GM11168 (cell line): ENCODE data around the gene WDTC1.
"Not testable (repeated sequence)": the region's sequence is repeated elsewhere in the genome, so short reads cannot be mapped to it uniquely, and the experiment has no call there.

ENCODE experiments used
- in situ Hi-C: fragments of 300-500 bp; cut with MboI; formaldehyde crosslinking; loops from one replicate; pipeline ENCODE4 v1.12.0; 2022; ENCODE audit warnings: low sequenced_read_pairs; ENCODE audit not compliant: unreplicated experiment

Gene WDTC1, protein sequence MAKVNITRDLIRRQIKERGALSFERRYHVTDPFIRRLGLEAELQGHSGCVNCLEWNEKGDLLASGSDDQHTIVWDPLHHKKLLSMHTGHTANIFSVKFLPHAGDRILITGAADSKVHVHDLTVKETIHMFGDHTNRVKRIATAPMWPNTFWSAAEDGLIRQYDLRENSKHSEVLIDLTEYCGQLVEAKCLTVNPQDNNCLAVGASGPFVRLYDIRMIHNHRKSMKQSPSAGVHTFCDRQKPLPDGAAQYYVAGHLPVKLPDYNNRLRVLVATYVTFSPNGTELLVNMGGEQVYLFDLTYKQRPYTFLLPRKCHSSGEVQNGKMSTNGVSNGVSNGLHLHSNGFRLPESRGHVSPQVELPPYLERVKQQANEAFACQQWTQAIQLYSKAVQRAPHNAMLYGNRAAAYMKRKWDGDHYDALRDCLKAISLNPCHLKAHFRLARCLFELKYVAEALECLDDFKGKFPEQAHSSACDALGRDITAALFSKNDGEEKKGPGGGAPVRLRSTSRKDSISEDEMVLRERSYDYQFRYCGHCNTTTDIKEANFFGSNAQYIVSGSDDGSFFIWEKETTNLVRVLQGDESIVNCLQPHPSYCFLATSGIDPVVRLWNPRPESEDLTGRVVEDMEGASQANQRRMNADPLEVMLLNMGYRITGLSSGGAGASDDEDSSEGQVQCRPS

DNA sequence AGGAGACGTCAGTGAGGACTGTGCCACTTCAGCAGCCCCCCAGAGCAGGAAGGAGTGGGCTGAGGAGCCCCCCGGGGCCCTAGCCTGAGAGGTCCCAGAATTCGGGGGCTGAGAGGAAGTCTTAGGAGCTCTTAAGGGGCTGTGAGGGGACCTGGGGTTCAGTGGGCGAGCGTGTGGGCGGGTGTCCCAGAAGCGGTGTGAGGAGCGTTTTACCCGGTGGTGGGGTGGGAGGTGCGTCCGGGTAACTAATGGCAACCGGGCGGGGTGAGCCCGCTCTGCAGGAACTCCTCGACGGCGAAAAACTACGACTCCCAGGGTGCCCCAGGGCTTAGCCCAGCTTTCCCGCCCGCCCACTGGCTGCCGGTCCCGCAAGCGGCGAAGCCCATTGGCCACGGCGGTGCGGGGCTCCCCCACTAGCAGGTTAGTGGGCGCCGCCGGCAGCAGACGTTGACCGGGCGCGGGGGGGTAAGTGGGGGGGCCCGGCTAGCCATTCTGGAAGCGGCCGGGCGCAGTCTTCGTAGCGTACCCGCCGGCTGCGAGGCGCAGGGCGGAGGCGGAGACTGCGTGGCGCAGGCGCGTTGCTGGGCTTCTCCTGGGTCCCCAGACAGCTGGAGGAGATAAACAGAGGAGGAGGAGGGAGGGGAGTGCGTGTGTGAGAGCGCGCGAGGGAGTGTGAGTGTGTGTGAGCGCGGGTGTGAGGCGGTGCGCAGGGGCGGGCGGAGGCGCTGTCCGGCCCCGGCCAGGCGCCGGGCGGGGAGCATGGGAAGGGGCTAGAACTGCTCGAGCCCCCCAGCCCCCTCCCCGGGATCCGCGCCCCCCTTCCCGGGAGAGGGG, at the start of gene WDTC1:
Gene WDTC1 (plus strand): TSS at position 584 of the 834 bp plus-strand sequence. CDS start 26,423 bp downstream, outside the sequence.
- in situ Hi-C loops, result no loop called here

DNA sequence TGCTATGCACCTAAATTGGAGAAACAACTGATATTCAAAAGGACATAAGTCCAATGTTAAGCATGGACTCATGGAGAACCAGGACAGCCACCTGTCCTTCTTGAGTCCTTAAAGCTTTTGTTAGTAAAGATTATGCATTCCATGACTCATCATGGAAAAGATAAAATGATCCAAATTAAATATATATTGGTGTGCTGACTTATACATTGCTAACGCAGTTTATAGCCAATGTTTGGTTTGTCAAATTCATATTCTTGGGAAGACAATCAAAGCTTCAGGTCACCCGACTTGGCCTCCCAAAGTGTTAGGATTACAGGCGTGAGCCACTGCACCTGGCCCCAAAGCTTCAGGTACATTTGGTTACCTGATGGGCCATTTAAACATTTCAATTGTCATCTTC, 49.8 kb upstream of the WDTC1 start:
- in situ Hi-C loops, result not testable (repeated sequence)

DNA sequence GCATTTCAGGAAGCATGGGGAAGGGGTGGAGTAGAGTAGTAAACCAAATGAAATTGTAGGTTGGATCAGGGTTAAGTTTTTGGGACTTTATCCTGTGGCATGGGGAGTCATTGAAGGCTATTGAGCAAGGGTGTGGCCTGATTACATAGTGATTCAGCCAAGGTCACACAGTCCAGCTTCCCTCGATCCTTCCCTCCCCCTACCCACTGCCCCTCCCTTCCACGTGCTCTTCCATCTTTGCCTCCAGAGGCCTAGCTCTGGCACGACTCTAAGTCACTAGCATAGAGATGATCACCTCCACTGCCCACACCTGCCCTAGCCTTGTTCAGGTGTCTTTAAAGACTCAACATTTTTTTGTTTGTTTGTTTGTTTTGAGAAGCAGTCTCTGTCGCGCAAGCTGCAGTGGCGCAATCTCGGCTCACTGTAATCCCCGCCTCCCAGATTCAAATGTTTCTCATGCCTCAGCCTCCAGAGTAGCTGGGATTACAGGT, 42.3 kb upstream of the WDTC1 start:
- in situ Hi-C loops, result loop anchor here (10.0 kb wide), 1 partner anchor 83 kb away; no protein-coding TSS in a partner anchor

DNA sequence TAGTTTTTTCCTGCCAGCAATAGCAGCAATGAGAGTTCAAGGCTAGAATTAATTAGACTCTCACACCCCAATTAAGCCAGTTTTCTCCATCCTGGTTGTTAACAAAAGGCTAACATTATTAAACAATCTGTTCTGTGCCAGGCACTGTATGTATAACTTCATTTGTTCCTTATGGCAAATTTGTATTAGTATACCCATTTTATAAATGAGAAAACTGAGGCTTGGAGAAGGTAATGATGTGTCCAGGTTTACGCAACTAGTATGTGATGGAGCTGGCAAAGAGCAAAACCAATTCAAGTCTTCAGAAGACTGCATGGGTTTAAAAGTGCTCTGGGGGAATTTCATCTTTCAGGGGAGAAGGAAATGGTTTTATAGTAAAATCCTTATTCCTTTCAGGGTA, 41.2 kb upstream of the WDTC1 start:
- in situ Hi-C loops, result loop anchor here (10.0 kb wide), 1 partner anchor 82 kb away; no protein-coding TSS in a partner anchor

DNA sequence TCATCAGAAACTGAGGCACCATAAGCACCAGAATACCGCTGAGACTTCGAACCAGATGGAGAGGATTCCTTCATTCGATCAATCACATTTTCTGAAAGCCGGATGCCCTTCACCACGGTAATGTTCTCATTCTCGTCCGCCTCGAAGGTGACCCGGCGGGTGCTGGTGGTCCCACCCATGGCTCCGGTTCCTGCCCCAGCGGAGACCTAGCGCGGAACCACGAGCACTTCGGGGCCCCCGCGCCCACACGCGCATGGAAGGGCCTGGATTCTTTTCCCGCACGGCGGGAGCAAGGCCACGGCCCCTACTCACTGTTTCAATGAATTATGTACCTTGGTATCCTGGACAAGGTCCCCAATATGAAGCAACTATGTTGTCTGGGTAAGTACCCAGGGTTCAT, 33.1 kb upstream of the WDTC1 start:
- in situ Hi-C loops, result no loop called here

DNA sequence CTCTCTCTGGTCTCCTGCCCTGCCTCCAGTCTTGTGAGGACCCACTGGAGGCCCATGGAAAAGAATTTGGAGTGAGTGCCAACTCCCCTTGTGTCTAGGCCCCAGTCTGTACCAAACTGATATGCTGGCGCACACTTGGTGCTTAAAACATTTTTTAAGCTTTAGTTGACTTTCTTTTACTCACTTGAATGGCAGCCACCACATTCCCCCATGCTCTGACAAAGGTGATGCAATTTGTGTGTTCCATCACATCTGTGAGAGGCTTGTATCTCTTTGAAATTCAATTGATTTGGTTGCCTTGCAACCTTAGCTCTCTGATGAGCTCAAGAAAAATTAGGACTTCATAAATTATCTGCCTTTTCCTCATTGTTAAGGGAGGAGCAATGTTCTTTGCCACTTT, 30.5 kb upstream of the WDTC1 start:
- in situ Hi-C loops, result no loop called here

DNA sequence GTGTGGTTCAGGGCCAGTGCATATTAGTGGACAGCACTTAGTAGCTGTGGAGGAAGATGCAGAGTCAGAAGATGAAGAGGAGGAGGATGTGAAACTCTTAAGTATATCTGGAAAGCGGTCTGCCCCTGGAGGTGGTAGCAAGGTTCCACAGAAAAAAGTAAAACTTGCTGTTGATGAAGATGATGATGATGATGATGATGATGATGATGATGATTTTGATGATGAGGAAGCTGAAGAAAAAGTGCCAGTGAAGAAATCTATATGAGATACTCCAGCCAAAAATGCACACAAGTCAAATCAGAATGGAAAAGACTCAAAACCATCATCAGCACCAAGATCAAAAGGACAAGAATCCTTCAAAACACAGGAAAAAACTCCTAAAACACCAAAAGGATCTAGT, 27.2 kb upstream of the WDTC1 start:
- in situ Hi-C loops, result not testable (repeated sequence)

DNA sequence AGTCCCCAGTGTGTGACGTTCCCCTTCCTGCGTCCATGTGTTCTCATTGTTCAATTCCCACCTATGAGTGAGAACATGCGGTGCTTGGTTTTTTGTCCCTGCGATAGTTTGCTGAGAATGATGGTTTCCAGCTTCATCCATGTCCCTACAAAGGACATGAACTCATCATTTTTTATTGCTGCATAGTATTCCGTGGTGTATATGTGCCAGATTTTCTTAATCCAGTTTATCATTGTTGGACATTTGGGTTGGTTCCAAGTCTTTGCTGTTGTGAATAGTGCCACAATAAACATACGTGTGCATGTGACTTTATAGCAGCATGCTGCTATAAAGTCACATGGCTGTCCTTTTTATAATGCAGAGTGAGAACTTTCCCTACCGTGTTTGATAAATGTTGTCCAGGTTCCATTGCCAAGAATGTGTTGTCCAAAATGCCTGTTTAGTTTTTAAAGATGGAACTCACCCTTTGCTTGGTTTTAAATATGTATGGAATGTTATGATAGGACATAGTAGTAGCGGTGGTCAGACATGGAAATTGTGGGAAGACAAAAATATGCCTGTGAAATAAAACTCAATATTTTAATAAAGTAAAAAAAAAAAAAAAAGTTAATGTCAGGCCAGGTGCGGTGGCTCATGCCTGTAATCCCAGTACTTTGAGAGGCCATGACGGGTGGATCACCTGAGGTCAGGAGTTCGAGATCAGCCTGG, 26.1 kb upstream of the WDTC1 start:
- in situ Hi-C loops, result not testable (repeated sequence)

DNA sequence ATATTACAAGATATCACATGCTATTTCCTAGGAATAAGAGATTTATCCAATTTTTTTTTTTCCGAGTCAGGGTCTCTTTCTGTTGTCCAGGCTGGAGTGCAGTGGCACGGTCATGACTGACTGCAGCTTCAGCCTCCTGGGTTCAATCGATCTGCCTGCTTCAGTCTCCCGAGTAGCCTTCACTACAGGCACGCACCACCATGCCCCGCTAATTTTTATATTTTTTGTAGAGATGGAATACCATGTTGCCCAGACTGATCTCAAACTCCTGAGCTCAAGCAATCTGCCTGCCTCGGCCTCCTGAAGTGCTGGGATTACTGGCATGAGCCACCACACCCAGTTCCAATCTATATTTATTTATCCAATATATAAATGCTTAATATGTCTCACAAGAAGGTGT, 18.0 kb upstream of the WDTC1 start:
- in situ Hi-C loops, result no loop called here

DNA sequence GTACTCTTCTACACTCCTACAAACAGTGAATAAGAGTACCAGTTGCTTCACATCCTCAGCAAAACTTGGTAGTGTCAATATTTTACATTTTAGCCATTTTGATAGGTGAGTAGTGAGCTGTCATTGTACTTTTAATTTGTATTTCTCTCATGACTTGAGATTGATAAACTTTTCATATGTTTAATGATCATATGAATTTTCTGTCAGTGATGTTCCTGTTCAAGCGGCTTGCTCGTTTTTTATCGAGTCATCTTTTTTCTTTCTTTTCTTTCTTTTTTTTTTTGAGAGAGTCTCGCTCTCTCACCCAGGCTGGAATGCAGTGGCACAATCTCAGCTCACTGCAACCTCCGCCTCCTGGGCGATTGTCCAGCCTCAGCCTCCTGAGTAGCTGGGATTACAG, 17.0 kb upstream of the WDTC1 start:
- in situ Hi-C loops, result no loop called here

DNA sequence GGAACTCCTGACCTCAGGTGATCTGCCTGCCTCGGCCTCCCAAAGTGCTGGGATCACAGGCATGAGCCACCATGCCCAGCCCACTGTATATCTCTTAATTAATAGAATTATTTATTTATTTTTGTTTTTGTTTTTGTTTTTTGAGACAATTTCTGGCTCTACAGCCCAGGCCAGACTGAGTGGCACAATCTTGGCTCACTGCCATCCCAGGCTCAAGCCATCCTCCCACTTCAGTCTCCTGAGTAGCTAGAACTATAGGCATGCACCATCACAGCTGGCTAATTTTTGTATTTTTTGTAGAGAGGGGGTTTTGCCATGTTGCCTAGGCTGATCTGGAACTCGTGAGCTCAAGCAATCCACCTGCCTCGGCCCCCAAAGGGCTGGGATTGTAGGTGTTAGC, 15.7 kb upstream of the WDTC1 start:
- in situ Hi-C loops, result no loop called here

DNA sequence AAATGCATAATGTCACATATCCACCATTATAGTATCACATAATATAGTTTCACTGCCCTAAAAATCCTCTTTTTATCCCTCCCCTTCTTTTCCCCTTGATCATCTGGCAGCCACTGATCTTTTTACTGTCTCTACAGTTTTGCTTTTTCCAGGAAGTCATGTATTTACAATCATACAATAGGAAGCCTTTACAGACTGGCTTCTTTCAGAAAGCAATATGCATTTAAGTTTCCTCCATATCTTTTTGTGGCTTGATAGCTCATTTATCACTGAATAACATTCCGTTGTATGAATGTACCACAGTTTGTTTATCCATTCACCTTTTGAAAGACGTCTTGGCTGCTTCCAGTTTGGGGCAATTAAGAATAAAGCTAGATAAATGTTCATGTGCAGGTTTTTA, 14.3 kb upstream of the WDTC1 start:
- in situ Hi-C loops, result no loop called here

DNA sequence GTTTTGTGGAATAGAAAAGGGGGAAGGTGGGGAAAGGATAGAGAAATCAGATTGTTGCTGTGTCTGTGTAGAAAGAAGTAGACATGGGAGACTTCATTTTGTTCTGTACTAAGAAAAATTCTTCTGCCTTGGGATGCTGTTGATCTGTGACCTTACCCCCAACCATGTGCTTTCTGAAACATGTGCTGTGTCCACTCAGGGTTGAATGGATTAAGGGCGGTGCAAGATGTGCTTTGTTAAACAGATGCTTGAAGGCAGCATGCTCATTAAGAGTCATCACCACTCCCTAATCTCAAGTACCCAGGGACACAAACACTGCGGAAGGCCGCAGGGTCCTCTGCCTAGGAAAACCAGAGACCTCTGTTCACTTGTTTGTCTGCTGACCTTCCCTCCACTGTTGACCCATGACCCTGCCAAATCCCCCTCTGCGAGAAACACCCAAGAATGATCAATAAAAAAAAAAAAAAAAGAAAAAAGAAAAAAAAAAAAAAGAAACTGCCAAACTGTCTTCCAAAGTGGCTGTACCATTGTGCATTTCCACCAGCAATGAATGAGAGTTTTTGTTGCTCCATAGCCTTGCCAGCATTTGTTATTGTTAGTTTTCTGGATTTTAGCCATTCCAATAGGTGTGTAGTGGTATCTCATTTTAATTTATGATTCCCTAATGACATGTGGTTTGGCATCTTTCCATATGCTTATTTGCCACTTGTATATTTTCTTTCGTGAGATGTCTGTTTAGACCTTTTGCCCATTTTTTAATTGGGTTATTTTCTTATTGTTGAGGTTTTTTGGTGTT, 13.5 kb upstream of the WDTC1 start:
- in situ Hi-C loops, result not testable (repeated sequence)

DNA sequence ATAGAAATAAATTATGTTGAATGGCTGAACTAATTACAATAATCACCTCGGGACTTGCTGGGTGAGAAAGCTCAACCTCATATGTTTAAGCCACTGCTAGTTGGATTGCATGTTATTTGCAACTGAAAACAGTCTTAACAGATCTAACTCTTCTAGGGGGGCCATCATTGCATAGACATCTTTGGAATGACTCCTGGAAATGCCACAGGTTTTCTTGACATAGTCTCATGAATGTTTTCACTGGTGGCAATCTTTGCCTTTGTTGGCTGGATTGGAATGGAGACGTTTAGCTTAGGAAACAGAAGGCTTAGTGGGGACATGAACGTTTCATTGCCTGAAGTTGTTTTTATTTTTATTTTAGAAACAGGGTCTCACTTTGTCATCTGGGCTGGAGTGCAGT, 8.8 kb upstream of the WDTC1 start:
- in situ Hi-C loops, result no loop called here

DNA sequence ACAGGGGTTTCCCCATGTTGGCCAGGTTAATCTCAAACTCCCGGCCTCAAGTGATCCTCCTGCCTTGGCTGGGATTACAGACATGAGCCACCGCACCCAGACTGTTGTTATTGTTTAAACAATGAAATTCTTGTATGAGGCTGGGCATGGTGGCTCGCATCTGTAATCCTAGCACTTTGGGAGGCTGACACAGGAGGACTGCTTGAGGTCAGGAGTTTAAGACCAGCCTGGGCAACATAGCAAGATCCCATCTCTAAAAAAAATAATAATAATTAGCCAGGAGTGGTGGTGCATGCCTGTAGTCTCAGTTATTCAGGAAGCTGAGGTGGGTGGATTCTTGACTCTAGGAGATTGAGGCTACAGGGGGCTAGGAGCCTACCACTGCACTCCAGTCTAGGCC, 6.7 kb upstream of the WDTC1 start:
- in situ Hi-C loops, result no loop called here

DNA sequence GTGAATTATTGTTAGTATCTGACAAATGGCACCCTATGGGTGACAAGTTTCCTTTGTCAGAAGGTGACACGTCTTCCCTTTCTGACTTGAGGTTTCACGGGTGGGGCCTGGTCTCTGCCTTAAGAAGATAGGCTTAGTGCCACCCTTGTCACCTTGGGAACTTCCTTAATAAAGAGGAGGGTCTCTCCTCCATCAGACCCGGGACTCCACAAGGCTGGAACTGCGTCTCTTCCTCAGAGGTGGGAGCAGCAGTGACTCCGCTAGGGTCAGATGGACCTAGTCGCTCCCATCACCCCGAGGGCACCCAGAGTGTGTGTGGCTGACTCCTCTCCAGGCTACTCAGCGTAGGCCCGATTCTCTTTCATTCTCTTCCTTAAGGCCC, 774 bp upstream of the WDTC1 start:
- in situ Hi-C loops, result no loop called here

DNA sequence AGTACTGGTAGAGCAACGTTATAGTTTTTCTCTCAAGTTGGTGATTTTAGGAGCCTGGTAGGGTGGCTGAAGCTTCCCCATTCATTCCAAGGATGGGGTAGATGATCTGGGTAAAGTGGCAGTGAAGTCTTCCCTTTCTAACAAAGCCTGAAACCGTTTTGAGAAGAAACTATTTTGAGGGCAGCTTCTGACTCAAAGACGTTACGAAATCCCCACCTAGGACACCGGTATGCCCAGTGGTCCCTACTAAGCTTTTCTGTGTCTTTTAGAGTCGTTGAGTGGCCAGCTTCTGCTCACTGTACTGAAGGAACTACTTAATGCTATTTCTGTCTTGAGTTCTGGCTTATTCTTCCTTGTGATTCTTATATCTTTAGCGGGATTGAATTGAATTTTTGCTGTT, 1.4 kb downstream of the WDTC1 start:
- in situ Hi-C loops, result no loop called here

DNA sequence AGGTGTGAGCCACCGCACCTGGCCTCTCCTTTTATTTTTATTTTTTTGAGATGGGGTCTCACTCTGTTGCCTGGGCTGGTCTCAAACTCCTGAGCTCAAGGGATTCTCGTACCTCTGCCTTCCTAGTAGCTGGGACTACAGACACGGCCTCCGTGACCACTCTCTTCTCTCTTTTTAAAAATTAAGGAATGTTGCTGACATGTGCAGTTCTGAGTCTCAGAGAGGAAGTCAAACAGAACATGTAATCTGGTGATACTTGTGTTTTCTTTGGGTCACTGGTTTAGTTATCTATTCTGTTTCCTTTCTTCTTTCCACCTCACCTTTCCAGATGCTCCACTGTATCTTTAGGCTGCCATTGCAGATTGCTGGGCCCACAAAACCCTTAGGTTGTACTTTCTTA, 2.7 kb downstream of the WDTC1 start:
- in situ Hi-C loops, result no loop called here

DNA sequence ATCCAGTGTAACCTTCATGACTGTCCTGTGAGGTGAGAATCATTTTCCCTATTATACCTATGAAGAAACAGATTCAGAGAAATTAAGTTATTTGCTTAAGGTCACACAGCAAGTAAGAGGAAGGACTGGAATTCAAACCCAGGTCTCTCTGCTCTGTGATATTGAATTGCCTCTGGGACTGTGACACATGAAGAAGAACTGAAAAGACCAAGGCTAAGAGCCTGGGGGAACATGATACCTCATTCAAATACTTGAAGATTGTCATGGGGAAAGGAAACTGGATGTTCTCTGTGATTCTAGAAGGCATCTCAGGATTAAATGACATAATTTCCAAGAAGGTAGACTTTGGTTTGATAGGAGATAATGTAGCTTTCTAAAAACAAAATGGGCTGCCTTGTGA, 3.6 kb downstream of the WDTC1 start:
- in situ Hi-C loops, result no loop called here
